IMR-90 (cell line): Measurements from ENCODE around the gene CCDC60.
A peak's percentile ranks its signal among the peaks of the same experiment; 100 is the strongest.

Source experiments
- CHD1 ChIP-seq: IDR thresholded peaks from 2 replicates; pipeline ENCODE4 v1.6.1; 2012; ENCODE audit warnings: low read depth, low read length, improper control_type of control experiment
- CTCF ChIP-seq: conservative IDR thresholded peaks from 2 replicates; pipeline ENCODE4 v1.5.1; 2012; ENCODE audit warnings: mild to moderate bottlenecking, low read depth, low read length, improper control_type of control experiment
- ELK1 ChIP-seq: fragments of 150-350 bp; IDR thresholded peaks from 2 replicates; pipeline ENCODE4 v1.6.1; 2016; ENCODE audit warnings: low read depth, mild to moderate bottlenecking, low read length, moderate library complexity, borderline replicate concordance
- FOS ChIP-seq: fragments of 150-350 bp; IDR thresholded peaks from 2 replicates; pipeline ENCODE4 v1.6.1; 2016; ENCODE audit warnings: low read depth, low read length
- MXI1 ChIP-seq: IDR thresholded peaks from 2 replicates; pipeline ENCODE4 v1.6.1; 2012; ENCODE audit warnings: low read depth, mild to moderate bottlenecking, low read length, moderate library complexity, borderline replicate concordance
- POLR2A ChIP-seq: IDR thresholded peaks from 2 replicates; pipeline ENCODE4 v1.6.1; 2012; ENCODE audit warnings: mild to moderate bottlenecking, low read depth, low read length
- SMC3 ChIP-seq: fragments of 150-350 bp; IDR thresholded peaks from 2 replicates; pipeline ENCODE4 v1.6.1; 2016; ENCODE audit warnings: low read depth, mild to moderate bottlenecking, antibody characterized with exemption, low read length, moderate library complexity
- USF2 ChIP-seq: fragments of 150-350 bp; IDR thresholded peaks from 2 replicates; pipeline ENCODE4 v1.6.1; 2017; ENCODE audit warnings: mild to moderate bottlenecking, antibody characterized with exemption, low read length, low read depth

- no peak for TF ChIP-seq POLR2A
- peak; percentile 81 for TF ChIP-seq CTCF
- TF ChIP-seq FOS = no peak
- no peak for TF ChIP-seq MXI1
- TF ChIP-seq SMC3 = peak; percentile 79
- no peak for TF ChIP-seq USF2
- no peak for TF ChIP-seq CHD1
- no peak for TF ChIP-seq ELK1
These were observed 78.6 kb downstream of the CCDC60 start for GRCh38 chr12:119412811-119413794.
